ENCODE data around the gene CREB3L1. TPM values are rescaled to one million over a fixed set of nuclear protein-coding genes. Genes with fewer than 3 reads are reported as not detected.

Gene CREB3L1
- total RNA-seq, 2 donors from 2014 or later: 8.8 to 9.9 TPM

DNA sequence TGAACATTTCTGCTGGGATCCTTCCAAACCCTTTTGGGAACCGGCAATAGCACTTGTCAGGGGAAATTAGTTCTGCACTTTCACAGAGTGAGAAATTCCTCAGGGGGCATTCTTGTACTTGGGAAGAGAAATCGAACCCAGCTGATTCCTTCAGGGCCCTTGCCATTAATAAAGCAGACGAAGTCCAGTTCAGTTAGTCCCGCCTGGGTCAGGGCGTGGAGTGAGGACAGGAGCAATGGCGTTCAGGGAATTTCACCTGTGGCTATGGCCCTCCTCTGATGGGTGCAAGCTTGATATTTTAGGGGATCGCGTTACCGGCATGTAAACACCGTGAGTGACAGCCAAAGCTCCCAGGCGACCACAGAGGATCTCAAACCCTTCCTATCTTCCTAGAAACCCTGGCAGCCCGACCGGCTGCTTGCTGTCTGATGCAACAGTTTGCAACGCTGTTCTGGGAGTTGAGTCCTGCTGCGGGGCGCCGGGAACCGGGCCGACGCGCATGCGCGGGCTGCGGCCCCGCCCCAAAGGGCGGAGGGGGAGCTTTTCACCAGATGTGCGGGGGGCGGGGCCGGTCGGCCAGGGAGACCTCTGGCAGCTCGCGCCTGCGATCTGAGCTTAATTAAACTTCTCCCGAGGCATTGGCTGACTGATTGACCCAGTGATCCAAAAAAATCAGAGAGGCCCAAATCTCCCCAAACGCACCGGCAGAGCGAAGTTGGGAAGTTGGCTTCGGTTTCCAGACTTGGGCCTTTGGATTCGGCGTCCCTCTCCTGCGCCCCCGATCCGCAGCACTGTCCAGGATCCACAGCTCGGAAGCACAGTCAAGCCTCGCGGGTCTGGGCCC is 34.3 kb upstream of the CREB3L1 start:
- Mint-ChIP-seq H3K36me3 (ENCODE audit: low read depth) (no peaks in the 10 kb centered on the region), H3K4me1 (peaks cover 18% of the 10 kb centered on the region), H3K27me3 (ENCODE audit: insufficient read depth) (peaks cover 13% of the 10 kb centered on the region), H3K27ac (peak overlapping the region; percentile 99), H3K9me3 (no peaks in the 10 kb centered on the region), H3K4me3 (peak overlapping the region; percentile 74)
- Histone ChIP-seq H3K27me3 (ENCODE audit: control insufficient read depth, insufficient read depth, low read length, poor library complexity, severe bottlenecking) (peaks cover 9% of the 10 kb centered on the region), H3K4me3 (ENCODE audit: low read length) (peak overlapping the region; percentile 84), H3K36me3 (ENCODE audit: control insufficient read depth, insufficient read depth, low read length) (no peaks in the 10 kb centered on the region), H3K27ac (ENCODE audit: low read depth, low read length) (peak overlapping the region; percentile 92), H3K9ac (ENCODE audit: extremely low read depth, low read length, poor library complexity, severe bottlenecking) (peak overlapping the region; percentile 95), H3K9me3 (ENCODE audit: control insufficient read depth, low read length) (no peaks in the 10 kb centered on the region), H3K4me1 (ENCODE audit: control insufficient read depth, insufficient read depth, low read length) (peaks cover 3% of the 10 kb centered on the region)
- TF ChIP-seq, protein P1, sequence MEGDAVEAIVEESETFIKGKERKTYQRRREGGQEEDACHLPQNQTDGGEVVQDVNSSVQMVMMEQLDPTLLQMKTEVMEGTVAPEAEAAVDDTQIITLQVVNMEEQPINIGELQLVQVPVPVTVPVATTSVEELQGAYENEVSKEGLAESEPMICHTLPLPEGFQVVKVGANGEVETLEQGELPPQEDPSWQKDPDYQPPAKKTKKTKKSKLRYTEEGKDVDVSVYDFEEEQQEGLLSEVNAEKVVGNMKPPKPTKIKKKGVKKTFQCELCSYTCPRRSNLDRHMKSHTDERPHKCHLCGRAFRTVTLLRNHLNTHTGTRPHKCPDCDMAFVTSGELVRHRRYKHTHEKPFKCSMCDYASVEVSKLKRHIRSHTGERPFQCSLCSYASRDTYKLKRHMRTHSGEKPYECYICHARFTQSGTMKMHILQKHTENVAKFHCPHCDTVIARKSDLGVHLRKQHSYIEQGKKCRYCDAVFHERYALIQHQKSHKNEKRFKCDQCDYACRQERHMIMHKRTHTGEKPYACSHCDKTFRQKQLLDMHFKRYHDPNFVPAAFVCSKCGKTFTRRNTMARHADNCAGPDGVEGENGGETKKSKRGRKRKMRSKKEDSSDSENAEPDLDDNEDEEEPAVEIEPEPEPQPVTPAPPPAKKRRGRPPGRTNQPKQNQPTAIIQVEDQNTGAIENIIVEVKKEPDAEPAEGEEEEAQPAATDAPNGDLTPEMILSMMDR (conservative IDR thresholded peaks at IDR 0.05): no peak
- 1 to 3% methylated on average over 29 to 46 of the region's 46 CpGs for WGBS, 2 experiments (ENCODE audit: insufficient coverage in 1 of 2, insufficient read length in 1 of 2)
- DNase-seq: peak; percentile 98

DNA sequence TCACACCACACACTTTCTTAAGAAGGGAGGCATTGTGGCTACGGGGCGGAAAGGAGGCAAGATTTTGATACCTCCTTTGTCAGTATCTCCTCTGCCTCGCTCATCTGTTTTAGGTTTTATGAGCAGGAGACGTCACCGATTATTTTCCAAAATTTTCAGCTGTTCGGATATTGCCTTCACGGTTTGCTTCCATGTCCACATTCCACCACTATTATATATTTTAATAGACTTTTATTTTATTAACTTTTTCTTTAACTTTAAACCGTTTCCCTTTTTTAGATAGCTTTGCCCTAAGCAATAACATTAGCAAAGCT is 33.7 kb upstream of the CREB3L1 start:
- H3K9ac ChIP-seq (ENCODE audit: extremely low read depth, low read length, poor library complexity, severe bottlenecking): peak overlapping the region; percentile 95
- DNase-seq: no peak
- H3K4me3 ChIP-seq (ENCODE audit: low read length): peak overlapping the region; percentile 84
- peak overlapping the region; percentile 92 for H3K27ac ChIP-seq (ENCODE audit: low read depth, low read length)
- Mint-ChIP-seq H3K9me3 (no peaks in the 10 kb centered on the region), H3K4me3 (peak overlapping the region; percentile 74), H3K36me3 (ENCODE audit: low read depth) (no peaks in the 10 kb centered on the region), H3K27ac (peak overlapping the region; percentile 99), H3K4me1 (peaks cover 22% of the 10 kb centered on the region), H3K27me3 (ENCODE audit: insufficient read depth) (peaks cover 7% of the 10 kb centered on the region)
- no peaks in the 10 kb centered on the region for H3K9me3 ChIP-seq (ENCODE audit: control insufficient read depth, low read length)
- peaks cover 3% of the 10 kb centered on the region for H3K4me1 ChIP-seq (ENCODE audit: control insufficient read depth, insufficient read depth, low read length)
- peaks cover 3% of the 10 kb centered on the region for H3K27me3 ChIP-seq (ENCODE audit: control insufficient read depth, insufficient read depth, low read length, poor library complexity, severe bottlenecking)
- 27 to 57% methylated on average over 3 to 5 of the region's 8 CpGs for WGBS, 2 experiments (ENCODE audit: insufficient coverage in 1 of 2, insufficient read length in 1 of 2)
- no peaks in the 10 kb centered on the region for H3K36me3 ChIP-seq (ENCODE audit: control insufficient read depth, insufficient read depth, low read length)
- TF ChIP-seq, protein P1 (conservative IDR thresholded peaks at IDR 0.05): no peak

GRCh38 chr11:46246521-46246920 is 30.9 kb upstream of the CREB3L1 start:
- WGBS, 2 experiments (ENCODE audit: insufficient coverage in 1 of 2, insufficient read length in 1 of 2): 82 to 100% methylated on average over 1 of the region's 1 CpG

More at GRCh38 chr11:46246521-46246920, 30.9 kb upstream of the CREB3L1 start:
- Mint-ChIP-seq H3K36me3 (ENCODE audit: low read depth) (no peaks in the 10 kb centered on the region), H3K9me3 (no peaks in the 10 kb centered on the region), H3K27me3 (ENCODE audit: insufficient read depth) (peaks cover 5% of the 10 kb centered on the region), H3K4me3 (no peak overlapping the region), H3K4me1 (peaks cover 29% of the 10 kb centered on the region), H3K27ac (no peak overlapping the region)
- H3K27me3 ChIP-seq (ENCODE audit: control insufficient read depth, insufficient read depth, low read length, poor library complexity, severe bottlenecking): no peaks in the 10 kb centered on the region
- TF ChIP-seq, protein P1 (conservative IDR thresholded peaks at IDR 0.05): no peak
- H3K4me3 ChIP-seq (ENCODE audit: low read length): no peak overlapping the region
- H3K4me1 ChIP-seq (ENCODE audit: control insufficient read depth, insufficient read depth, low read length): peaks cover 9% of the 10 kb centered on the region
- no peak overlapping the region for H3K9ac ChIP-seq (ENCODE audit: extremely low read depth, low read length, poor library complexity, severe bottlenecking)
- no peaks in the 10 kb centered on the region for H3K9me3 ChIP-seq (ENCODE audit: control insufficient read depth, low read length)
- no peak for DNase-seq
- H3K27ac ChIP-seq (ENCODE audit: low read depth, low read length): no peak overlapping the region
- H3K36me3 ChIP-seq (ENCODE audit: control insufficient read depth, insufficient read depth, low read length): no peaks in the 10 kb centered on the region

All from endodermal cell (in vitro differentiated cells).